NCI-H2171 (cell line): Measurements from ENCODE around the gene KIF12.

Experiments used
- DNase-seq: peaks from one replicate; lab custom pipeline; 2025; lab: John Stamatoyannopoulos, UW

KIF12 gene

DNA sequence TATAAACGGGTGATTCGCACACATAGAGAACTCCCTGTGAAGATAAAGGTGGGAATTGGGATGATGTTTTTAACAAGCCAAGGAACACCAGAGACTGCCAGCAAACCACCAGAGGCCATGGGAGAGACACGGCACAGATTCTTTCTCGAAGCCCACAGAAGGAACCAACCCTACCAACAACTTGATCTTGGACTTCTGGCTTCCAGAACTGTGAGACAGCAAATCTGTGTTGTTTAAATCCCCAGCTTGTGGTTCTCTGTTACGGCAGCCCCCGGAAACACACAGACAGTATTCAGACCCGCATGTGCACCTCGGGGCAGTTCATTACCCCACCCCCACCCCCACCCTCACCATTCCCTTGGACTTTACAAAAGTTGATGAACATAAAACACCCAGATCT lies 33.8 kb downstream of the KIF12 start:
- no peak for DNase-seq

DNA sequence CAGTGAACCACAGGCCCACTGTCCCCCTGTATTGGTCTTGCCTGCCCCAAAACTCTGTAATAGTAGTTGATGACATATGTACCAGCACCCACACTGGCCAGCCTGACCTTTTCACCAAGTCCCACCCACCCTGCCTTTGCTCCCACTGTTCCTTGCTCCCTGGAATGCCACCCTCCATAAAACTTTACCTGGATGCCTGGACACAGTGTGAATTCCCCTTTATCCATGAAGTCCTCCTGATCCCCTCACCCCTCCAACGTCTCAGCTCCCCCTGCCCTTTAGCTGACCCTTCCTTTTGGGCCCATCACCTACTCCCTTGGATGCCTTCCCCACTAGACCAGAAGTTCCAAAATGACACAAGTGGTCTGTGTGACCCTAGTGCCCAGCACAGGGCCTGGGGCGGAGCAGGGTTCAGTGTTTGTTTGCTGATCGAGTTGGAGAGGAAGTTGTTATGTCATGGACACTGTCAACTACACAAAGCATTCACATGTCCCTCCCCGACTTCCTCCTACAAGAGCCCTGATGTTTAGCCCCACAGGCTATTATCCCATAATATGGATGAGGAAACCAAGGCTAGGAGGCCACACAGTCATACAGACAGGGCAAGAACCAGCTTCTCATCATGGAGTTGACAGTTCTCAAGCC lies 37.1 kb downstream of the KIF12 start:
- DNase-seq, result no peak

DNA sequence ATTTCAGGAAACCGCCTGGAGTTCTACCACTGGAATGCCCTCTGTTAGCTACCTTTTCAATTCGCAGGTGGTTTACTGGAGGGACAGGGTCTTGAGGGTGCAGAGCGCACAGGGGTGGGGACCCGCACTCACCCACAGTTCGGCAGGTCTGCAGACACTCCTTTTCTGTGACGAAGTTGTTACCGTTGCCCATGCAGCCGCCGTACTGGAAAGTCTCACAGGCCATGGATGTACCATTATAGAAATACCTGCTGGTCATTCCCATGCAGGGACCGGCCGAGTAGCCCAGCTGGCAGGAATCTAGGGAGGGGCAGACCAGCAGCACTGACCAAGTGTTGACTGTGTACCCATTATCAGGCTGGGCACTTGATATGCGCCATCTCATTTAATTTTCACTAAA lies 37.8 kb downstream of the KIF12 start:
- DNase-seq, result no peak

DNA sequence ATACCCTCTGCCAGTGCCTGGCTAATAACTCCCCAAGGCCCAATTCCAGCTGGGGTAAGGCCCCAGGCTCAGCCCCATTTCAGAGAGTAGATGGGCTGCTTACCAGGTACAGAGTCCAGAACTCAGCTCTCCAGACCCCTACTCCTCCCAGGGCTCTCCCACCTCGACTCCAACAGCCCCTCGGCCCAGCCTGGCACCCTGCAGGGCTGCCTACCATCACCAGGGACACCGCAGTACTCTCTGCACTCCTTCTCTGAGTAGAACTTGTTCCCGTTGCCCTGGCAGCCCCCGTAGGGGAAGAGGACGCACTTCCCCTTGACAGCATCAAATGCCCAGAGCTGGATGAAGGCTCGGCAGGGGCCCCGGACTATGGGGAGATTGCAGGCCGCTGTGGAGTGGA lies 38.4 kb downstream of the KIF12 start:
- no peak for DNase-seq

DNA sequence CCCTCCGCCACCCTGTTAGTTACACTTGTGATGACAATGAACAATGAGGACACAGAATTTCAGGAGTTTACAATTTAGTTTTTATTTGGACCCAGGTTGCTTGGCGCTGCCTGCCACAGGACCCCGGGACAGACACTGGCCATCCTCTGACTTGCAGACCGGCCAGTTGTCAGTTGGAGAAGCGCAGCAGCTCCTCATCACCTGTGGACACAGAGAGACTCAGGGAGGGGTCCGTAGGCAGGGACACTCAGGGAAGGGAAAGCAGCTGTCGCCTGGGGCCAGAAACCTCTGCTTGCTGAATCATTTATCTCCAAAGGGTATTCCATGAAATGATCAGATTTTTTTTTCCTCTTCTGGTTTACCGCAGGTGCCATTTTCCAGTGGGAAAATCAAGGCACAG lies 39.0 kb downstream of the KIF12 start:
- no peak for DNase-seq

DNA sequence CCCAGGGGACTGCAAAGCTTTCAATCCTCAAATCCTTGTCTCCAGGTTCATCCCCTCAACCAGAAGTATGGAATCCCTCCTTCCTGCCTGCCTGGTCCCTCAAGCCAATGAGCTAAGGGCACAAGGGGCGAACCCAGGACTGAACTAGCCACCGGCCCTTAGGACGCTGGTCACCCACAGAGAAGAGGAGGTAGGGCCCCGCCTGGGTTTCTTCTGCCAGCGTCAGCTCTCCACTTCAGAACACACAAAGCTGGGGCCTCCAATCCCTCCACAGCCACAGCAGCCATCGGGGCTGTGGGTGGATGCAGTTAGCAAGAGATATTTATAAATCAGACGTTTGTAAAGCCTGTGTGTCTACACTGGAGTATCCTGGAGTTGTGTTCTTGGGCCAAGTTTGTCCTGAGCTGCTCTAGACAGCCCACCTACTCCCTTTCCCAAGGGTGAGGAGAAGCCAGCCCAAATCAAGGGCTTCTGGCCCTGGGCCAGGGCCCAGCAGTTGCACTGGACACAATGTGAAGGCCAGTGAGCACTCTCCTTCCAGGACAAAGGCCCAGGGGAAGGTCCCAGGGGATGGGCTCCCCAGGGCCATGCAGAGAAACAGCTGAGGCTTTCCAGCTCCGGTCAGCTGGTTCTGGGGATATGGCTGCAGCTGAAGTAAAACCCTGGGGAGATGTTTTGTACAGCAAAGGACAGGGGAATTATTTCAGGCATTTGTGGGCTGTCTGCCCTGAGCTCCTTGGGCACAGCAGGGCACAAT lies 39.9 kb downstream of the KIF12 start:
- DNase-seq, result no peak

DNA sequence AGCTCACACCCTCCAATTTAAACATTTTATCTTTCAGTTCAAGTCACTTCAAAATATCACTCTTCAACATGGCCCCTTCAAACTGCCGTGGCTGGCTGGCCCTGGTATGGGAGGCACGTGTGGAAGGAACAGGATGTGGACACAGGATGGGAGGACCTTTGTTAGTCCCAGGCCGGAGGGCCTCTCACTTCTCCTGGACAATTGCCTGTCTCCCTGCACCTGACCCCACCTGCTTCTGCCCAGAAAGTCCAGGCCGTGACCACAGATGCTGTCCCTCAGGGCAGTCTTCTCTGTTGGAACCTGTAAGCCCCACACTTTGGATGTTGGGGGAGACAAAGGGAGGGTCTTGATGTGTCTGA lies 40.4 kb downstream of the KIF12 start:
- no peak for DNase-seq

DNA sequence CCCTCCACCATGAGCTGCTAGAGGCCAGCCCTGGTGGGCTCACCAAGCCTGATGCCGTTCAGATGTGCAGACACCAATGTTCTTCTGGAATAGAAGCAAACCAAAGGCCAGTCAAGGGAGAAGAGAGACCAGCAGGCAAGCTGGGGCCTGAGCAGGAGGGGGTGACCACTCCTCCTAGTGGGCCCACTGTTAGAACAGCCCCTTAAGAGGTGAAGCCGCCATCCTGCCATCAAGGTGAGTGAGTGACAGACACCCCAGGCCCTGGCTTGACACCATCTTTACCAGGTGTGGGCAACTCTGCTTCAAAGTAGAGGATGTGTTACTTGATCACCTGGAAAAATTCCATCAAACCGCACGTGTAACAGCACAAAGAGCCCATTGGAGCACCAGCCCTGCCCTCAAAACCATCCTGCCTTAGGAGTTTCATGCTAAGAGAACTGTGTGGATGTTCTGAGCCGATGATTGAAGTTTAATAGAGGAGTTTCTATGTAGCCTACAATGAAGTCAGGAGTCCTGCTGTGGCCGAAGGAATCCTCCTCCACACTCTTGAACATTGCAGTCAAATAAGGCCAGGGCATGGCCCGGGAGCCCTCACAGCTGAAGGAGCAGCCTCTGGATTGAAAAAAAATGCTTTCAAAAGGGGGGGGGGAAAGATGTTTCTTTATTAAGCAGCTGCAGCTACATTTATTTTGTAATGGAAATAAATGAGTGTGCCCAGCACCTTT lies 41.8 kb downstream of the KIF12 start:
- no peak for DNase-seq

DNA sequence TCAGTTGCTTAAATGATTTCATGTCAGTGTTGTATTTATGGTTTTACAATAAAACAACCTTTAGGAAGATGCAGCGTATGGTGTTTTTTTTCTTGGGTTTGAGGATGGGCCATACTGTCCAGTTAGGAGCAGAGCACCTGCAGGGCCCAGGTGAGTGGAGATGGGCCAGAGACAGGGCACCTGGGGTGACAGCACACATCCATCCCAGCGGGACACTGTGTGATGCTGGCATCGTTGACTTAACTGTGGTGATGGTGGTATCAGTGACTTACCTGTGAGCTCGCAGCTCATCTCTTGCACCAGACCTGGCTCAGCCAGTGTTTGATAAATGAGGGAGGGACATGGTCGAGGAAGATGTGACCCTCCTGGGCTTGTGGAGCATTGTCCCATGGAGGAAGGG lies 42.6 kb downstream of the KIF12 start:
- DNase-seq, result no peak

DNA sequence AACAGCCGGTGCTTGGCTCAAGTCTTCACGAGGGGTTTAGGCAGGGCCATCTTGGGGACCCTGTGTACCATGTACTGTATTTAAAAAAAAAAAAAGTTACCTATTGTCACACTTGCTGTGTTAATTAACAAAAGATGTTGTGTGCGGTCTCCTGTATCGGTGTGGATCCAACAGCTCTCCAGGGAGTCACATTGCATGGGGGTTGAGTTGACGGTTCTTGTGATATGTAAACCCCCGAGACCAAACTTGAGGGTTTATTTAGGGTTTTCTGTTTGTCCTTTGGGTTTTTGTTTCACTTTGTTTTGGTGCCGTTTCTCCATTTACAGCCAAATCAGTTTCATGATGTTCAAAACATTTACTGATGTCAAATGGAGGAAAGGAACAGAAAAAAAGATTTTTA lies 43.2 kb downstream of the KIF12 start:
- DNase-seq, result no peak

DNA sequence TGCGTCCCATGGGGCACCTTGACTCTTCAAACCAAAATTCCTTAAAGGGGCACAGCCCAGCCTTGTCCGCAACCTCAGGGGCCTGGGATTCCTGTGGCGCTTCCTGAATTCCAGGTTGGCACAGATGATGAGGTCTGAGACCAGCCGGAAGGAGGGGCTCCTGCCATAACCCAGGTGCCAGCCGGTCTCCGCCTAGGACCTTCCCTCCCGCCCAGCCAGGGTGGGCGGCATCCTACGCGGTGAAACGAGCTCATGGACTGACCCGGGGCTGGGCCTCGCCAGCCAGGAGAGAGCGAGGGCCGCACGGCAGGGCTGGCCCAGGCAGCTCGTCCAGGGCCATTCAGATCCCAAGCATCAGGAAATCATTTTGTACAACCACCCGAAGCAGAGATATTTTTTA lies 44.0 kb downstream of the KIF12 start:
- no peak for DNase-seq

DNA sequence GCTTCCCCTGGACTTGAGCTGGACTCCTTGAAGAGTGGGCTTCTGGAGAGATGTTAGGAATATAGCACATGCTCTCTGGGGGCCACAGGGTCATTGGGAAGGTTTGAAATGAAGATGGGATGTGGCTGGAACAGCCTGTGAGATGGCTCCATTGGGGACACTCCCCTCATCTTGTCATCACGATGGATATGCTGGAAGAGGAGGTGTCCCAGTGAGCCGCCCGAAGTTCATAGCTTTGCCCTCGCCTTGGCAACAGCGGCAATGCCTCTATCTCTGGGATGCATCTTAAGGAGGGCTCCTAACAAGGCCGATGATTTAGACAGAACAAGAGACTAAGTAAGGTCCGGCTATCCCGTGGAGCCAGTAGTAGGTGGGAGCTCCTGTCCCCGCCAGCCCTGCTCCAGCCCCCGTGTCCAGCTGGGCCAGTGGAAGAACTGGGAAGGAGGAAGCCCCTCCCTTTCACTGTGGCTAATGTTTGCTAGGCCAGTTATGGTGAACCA lies 44.9 kb downstream of the KIF12 start:
- no peak for DNase-seq

DNA sequence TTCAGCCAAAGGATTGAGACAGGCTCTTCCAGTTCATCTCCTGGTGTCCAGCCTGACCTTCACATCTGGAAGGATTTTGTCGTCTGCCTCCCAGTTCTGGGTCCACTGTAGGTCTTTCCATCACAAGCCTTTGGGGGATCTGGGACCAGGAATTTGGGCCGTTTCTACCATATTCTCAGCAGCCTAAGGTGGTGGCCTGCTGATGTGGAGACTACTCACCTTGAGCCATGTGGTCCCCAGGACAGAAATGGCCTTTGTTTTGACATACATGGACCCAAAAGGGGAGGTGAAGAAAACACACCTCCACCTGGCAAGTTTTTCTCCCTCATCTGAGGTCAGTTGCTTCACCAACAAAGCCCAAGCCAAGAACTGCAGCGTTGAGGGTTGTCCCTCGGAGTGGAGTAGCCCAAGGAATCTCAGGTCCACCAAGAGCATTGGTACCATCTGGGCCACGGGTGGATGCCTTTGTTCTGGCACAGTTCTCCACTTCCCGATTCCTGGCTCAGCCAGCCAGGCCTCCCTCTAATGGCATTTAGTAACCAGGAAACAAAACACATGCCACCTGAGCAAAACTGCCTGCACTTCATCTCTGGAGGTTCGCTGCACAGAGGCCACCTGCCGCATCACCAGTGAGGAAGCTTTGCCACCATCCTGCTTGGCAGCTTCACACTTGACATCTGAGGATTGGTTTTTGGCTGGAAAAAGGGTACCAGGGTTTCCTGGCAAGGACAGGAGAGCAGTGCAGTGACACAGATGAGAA lies 45.7 kb downstream of the KIF12 start:
- no peak for DNase-seq

DNA sequence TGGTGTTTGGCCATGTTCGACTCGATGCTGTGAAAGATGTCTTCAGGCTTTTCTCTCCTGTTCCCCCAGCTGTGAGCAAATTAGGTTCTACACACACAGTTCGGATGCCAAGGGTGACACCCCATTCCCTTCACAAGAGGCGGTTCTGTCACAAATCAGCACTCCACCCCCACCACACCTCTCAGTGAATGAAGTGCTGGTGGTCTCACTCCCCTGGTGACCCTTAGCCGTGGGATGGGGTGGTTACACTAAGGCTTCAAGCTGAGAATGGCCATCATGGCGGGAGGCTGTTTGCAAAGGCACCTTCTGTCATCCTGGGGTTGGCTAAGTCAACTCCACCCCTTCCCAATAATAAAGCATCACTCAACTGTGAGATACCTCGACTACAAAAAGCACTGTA lies 47.4 kb downstream of the KIF12 start:
- no peak for DNase-seq

DNA sequence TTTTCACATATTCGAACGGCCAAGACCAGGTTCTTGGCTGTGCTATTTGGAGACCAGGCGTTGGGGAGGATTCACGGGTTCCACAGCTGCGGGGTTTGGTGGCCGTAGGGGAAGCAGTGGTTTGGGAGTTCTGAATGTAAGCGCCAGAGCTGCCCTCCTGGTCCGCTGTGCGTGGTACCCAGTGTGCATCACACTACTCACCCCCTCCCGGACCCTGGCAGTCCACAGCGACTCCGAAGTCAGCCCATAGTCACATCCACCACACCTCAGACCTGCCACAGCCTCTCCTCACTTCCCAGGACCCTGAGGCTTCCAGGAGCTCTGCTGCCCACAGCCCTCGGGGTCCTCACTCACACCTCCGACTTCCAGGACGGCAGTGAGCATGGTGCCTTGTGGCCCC lies 47.8 kb downstream of the KIF12 start:
- DNase-seq, result no peak

DNA sequence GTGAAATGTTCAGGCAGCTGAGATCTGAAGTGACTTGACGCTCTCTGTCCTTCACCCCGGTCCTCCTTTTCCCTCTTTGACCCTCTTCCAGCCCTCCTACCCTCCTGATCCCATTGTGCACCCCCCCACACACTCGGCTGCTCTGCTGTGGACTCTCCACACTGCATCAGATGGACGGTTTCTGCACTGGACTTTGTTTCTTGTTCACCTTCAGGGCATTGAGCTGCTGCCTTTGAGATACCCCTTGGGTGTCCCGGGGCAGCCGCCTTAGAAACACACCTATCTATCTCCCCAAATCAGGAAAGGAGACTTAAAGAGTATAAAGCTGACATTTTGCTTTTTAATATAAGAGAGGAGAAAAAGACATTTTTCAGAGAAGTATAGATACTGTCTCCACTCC lies 48.4 kb downstream of the KIF12 start:
- DNase-seq, result no peak

DNA sequence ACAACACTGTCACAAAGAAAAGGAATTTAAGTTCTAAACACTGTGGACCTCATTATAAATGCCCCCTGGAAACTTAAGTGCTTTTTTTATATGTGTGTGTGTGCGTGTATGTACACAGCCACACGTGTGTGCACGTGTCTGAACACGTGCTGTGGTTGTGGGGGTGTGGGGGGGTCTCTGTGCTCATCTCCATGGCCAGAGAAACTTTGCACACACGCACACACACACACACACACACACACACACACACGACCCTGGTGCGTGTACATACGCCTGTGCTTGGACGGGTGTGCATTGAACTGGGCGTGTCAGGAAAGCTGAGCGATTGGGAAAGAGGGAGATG lies 48.9 kb downstream of the KIF12 start:
- no peak for DNase-seq

DNA sequence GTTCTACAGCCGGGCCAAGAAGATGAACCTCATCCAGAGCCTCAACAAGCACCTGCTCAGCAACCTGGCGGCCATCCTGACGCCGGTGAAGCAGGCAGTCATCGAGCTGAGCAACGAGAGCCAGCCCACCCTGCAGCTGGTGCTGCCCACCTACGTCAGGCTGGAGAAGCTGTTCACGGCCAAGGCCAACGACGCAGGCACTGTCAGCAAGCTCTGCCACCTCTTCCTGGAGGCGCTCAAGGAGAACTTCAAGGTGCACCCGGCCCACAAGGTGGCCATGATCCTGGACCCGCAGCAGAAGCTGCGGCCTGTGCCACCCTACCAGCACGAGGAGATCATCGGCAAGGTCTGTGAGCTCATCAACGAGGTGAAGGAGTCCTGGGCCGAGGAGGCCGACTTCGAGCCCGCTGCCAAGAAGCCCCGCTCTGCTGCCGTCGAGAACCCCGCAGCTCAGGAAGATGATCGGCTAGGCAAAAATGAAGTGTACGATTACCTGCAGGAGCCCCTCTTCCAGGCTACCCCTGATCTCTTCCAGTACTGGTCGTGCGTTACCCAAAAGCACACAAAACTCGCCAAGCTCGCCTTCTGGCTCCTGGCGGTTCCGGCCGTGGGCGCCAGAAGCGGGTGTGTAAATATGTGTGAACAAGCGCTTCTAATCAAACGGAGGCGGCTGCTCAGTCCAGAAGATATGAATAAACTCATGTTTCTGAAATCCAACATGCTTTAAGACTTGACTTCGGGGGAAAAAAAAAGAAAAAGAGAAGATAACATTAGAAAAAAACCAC lies 49.5 kb downstream of the KIF12 start:
- no peak for DNase-seq

DNA sequence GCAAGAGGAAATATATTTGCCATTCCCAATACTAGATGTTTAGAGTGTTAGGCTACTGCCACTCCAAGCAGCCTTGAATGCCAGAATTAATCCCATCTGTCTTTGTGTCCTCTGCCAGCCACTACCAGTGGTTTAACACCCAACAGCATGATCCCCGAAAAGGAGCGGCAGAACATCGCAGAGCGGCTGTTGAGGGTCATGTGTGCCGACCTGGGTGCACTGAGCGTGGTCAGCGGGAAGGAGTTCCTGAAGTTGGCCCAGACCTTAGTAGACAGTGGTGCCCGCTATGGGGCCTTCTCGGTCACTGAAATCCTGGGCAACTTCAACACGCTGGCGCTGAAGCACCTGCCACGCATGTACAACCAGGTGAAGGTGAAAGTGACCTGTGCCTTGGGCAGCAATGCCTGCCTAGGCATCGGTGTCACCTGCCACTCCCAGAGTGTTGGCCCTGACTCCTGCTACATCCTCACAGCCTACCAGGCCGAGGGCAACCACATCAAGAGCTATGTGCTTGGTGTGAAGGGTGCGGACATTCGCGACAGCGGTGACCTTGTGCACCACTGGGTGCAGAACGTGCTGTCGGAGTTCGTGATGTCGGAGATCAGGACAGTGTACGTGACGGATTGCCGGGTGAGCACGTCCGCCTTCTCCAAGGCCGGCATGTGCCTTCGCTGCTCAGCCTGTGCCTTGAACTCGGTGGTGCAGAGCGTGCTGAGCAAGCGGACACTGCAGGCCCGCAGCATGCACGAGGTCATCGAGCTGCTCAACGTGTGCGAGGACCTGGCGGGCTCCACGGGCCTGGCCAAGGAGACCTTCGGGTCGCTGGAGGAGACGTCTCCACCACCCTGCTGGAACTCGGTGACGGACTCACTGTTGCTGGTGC lies 50.3 kb downstream of the KIF12 start:
- DNase-seq, result no peak

DNA sequence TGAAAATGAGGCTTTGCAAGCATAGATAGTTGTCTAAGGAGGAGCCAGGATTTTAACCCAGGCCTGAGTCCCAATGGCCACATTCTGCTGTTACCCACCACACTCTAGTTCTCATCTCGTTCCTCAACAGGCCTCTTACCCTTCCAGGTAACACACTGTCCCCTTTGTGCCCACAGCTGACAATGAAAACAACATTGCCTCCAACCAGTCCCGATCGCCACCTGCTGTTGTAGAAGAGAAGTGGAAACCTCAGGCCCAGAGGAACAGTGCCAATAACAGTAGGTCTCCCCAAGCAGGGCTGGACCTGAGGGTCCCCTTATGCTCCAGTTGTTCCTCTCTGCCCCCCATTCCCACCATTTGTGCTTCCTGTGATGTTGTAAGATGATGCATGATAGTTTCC lies 51.4 kb downstream of the KIF12 start:
- DNase-seq, result no peak

DNA sequence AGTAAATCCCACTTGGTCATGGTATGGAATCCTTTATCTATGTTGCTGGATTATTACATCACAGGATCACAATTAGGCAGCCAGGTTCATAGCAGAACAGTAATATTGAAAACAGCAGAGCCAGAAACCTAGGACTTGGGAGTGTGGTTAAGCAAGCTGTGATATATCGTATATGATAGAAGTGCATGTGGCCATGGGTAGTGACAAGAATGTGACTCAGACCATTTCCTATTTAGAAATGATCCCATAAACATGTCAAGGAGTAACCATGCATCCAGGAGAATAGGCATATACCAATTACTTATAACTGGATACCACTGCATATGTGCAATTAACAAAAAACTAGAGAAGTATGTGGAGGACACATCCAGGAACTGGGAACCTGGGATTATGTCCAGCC lies 52.2 kb downstream of the KIF12 start:
- DNase-seq, result no peak
